Forelimb muscle (tissue), 1 donor: ENCODE data around the gene TBX1. TPM values are rescaled to one million over a fixed set of nuclear protein-coding genes. Genes with fewer than 3 reads are reported as not detected.

Experiments
- DNase-seq: peaks from one replicate; pipeline ENCODE4 v3.0.0-alpha.2; 2013; ENCODE audit warnings: low read depth
- polyA plus RNA-seq: library from polyadenylated mRNA; unstranded; fragments of 120-200 nt; gene quantifications from one replicate; pipeline ENCODE4 v1.2.1, GENCODE V29; 2013; ENCODE audit not compliant: insufficient read length

The TBX1 gene
- polyA plus RNA-seq, 1 donor, result 25.3 TPM

DNA sequence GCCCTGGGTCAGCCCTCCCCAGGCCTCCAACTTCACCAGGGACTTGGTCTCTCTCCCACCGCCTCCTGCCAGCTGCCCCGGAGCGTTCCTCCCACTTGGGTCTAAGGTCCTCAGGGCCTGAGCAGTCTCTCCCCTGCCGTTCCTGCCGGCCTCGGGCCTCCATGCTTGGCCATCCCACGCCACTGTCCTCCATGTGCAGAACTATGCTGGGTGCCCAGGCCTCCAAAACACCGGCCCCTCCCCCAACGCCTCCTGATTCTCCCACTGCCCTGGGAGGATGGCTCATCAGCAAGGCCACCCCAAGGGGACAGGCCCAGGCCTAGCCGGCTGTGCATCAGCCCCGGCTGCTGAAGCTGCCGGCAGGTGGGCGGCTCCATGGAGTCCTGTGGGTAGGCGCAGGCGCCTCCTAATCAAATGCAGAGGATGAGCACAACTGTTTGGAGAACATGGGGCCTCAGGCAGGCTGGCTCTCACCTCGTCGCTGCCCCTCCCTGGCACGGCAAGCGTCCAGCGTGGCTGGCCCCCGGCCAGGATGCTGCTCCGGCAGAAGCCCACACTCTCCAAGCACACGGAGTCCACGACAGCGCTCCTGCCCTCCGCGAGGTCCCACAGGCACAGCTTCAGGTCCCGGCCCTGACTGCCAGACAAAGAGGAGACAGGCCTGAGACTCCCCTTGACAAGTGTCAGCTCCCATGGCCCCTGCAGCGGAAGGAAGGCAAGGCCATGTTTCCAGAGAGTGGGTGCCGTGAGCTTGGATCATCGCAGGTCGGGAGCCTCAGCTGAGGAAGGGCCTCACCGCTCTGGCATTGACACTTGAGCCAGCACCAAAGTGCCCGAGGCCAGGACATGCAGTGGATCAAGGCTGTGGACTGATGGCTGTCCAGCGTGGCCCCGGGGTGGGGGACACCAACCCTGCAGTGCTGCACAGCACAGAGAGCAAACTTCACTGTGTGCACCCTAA lies 51.5 kb downstream of the TBX1 start:
- DNase-seq, result no peak

DNA sequence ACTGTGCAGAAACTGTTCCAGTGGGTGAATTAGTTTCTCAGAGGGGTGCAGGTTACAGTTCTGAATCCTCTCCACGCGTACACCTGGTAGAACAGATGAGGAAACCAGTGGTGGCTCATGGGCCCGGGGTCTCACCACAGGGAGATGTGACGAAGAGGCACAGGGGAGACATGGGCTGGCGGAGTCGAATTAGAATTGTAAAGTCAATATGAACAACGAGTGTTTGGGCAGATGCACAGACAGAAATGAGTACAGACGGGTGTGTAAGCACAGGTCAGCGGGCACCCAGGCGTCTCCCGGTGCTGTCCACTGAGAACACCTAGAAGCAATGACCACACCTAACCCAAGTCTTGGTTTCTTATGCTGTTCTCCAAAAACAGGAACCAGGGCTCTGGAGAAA lies 52.3 kb downstream of the TBX1 start:
- no peak for DNase-seq

DNA sequence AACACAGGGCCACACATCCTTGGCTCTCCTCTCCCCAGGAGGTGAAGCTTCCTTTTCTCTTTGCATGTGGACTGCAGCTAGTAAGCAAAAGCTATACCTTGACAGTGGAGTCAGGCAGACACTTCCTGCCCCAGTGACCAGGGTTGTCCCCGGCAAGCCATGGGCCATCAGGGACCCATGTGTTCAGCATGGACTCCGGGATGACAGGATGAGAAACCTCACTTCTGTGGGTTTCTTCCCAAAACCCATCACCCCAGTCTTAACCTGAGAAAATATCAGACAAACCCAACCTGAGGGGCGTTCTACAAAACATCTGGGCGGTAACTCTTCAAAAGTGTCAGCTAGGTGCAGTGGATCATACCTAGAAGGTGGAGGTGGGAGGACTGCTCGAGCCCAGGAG lies 53.9 kb downstream of the TBX1 start:
- DNase-seq, result no peak

DNA sequence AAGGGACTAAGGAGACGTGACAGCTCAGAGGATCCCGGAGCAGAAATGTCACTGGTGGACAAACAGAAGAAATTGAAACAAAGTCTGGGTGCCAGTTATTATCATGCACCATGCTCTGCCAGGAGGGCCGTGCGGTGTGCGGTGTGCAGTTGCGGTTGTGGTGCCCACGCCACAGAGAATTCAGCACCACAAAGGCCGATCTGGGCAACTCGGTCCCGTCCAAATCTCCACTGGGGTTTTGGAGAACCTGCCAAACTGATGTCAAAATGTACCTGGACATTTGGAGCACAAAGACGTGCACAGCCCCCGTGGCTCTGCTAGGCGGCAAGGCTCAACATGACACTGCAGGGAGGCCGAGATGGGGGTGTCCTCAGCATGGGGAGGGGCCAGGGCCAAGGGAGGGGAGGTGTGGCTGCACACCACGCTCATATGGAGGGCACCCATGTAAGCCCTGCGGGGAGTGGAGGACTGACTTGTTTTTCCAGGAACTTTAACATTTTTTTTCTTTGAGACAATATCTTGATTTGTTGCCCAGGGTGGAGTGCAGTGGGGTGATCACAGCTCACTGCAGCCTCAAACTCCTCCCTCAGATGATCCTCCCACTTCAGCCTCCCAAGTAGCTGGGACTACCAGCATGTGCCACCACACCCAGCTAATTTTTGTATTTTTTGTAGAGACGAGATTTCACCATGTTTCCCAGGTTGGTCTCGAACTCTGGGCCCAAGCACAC lies 54.7 kb downstream of the TBX1 start:
- no peak for DNase-seq

DNA sequence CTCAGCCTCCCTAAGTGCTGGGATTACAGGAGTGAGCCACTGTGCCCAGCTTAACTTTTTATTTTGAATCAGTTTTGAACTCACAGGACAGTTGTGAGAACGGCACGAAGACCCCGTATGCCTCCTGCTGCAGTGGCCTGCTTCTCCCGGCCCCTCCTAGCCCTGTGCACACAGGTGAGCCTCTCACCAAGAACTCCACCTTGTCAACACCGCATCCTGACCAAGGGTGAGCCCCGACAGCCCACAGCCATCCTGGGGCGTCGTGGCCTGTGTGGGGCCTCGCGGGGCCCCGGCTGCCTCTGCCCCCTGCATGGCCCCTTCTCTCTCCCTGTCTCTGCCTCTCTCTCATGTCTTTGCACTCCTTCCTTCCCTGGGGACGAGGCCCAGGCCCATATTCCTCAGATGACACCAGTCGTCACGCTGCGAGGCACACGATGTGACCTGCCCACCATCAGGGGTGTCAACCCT lies 55.3 kb downstream of the TBX1 start:
- DNase-seq, result no peak

DNA sequence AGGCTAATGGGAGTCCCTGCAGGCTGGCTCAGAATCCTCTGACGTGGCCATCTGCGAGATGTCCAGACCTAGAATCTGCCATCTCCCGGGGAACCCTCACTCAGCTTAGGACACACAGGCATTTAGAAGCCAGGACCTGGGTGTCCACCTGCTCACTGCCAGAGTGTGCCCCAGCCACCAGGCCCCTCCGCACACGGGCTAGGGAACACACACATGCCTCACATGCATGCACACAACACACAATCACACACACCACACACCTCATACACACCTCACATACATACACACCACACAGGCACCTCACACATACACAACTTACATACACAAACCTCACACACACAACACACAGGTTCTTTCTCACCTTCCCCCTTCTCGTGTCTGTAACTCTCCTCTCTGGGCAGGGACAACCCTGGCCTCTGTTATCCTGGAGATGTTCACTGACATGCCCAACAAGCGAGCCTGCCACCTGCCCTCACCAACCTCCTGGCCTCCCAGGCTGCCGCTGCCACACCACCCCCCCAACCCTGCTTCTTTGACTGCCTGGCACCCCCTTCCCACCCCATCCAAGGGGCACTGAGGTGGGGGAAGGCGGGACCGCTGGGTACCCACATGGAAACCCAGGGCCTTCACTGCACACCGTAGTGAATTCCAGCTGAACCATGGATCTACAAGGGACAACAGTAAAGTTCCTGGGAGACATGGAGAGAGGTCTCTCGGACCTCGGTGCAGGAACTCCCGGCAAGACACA lies 56.0 kb downstream of the TBX1 start:
- DNase-seq, result no peak

Other genes starting within 250 kb of the TBX1 start
- gene CLDN5, start 236.4 kb upstream of the TBX1 start, polyA plus RNA-seq, result 51.5 TPM
- 130 TPM for gene SEPTIN5, start 46.3 kb upstream of the TBX1 start, polyA plus RNA-seq
- 18.3 TPM for gene GP1BB, start 37.2 kb upstream of the TBX1 start, polyA plus RNA-seq
- gene GNB1L, start 94.1 kb downstream of the TBX1 start, polyA plus RNA-seq, result 3.9 TPM
- gene RTL10, start 94.1 kb downstream of the TBX1 start, polyA plus RNA-seq, result 12.0 TPM
- gene COMT, start 181.0 kb downstream of the TBX1 start, polyA plus RNA-seq, result 90.1 TPM
- gene TXNRD2, start 181.0 kb downstream of the TBX1 start, polyA plus RNA-seq, result 19.1 TPM